Activated naive CD8-positive, alpha-beta T cell treated with anti-CD3 and anti-CD28 coated beads, Interleukin-2, amount 50 U/mL, for 24 hours (primary cell): ENCODE measurements around the gene EFNB3.

Experiments used
- ATAC-seq: fragments of 150-1000 bp; cut with Tn5 transposase; one replicate; pipeline ENCODE4 v1.10.0; 2021
- DNase-seq: peaks from one replicate; pipeline ENCODE4 v3.0.0; 2021
- H3K27ac Mint-ChIP-seq: one replicate; pipeline ENCODE4 v1.8.0; 2021; ENCODE audit warnings: mild to moderate bottlenecking, mixed read lengths
- H3K27me3 Mint-ChIP-seq: one replicate; pipeline ENCODE4 v1.8.0; 2021; ENCODE audit warnings: mixed read lengths
- H3K36me3 Mint-ChIP-seq: one replicate; pipeline ENCODE4 v1.8.0; 2021; ENCODE audit warnings: low read depth, mixed read lengths
- H3K4me1 Mint-ChIP-seq: one replicate; pipeline ENCODE4 v1.8.0; 2021; ENCODE audit warnings: mixed read lengths
- H3K4me3 Mint-ChIP-seq: one replicate; pipeline ENCODE4 v1.8.0; 2021; ENCODE audit warnings: mild to moderate bottlenecking, moderate library complexity, mixed read lengths
- H3K9me3 Mint-ChIP-seq: one replicate; pipeline ENCODE4 v1.8.0; 2021; ENCODE audit warnings: mixed read lengths

The EFNB3 gene

DNA sequence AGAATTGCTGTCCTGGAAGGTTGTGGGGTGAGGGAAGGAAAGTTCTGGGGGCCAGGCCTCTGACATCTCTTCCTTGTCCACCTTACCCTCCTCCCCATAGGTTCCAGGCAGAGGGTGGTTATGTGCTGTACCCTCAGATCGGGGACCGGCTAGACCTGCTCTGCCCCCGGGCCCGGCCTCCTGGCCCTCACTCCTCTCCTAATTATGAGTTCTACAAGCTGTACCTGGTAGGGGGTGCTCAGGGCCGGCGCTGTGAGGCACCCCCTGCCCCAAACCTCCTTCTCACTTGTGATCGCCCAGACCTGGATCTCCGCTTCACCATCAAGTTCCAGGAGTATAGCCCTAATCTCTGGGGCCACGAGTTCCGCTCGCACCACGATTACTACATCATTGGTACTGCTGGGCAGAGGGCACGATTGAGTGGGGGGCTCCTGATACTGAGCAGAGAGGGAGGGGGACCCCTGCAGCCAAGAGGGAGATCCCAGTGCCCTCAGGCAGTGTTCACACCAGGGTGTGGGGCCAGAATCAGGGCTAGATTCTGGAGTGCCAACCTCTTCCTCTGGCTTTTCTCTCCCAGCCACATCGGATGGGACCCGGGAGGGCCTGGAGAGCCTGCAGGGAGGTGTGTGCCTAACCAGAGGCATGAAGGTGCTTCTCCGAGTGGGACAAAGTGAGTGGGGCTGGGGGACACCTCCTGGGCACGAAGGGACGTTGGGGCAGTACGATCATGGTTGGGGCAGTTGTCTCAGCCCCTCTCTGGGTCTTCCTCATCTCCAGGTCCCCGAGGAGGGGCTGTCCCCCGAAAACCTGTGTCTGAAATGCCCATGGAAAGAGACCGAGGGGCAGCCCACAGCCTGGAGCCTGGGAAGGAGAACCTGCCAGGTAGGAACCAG lies 3.1 kb downstream of the EFNB3 start:
- Mint-ChIP-seq H3K4me1 (peaks cover 29% of the 10 kb centered on the region), H3K27me3 (peaks cover 60% of the 10 kb centered on the region), H3K9me3 (no peaks in the 10 kb centered on the region), H3K36me3 (peaks cover 2% of the 10 kb centered on the region), H3K27ac (no peak overlapping the region), H3K4me3 (no peak overlapping the region)
- ATAC-seq (no peak), DNase-seq (no peak)

DNA sequence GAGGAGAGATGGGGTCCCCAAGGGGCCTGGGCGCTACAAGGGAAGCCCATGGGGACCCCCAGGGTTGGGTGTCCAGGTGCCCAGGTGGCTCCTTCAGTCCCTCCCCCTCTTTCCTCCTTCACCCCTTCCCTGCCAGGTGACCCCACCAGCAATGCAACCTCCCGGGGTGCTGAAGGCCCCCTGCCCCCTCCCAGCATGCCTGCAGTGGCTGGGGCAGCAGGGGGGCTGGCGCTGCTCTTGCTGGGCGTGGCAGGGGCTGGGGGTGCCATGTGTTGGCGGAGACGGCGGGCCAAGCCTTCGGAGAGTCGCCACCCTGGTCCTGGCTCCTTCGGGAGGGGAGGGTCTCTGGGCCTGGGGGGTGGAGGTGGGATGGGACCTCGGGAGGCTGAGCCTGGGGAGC lies 4.0 kb downstream of the EFNB3 start:
- no peaks in the 10 kb centered on the region for H3K36me3 Mint-ChIP-seq
- H3K9me3 Mint-ChIP-seq, result no peaks in the 10 kb centered on the region
- ATAC-seq (no peak), DNase-seq (no peak)
- H3K4me3 Mint-ChIP-seq, result no peak overlapping the region
- peaks cover 61% of the 10 kb centered on the region for H3K27me3 Mint-ChIP-seq
- peaks cover 23% of the 10 kb centered on the region for H3K4me1 Mint-ChIP-seq
- no peak overlapping the region for H3K27ac Mint-ChIP-seq

DNA sequence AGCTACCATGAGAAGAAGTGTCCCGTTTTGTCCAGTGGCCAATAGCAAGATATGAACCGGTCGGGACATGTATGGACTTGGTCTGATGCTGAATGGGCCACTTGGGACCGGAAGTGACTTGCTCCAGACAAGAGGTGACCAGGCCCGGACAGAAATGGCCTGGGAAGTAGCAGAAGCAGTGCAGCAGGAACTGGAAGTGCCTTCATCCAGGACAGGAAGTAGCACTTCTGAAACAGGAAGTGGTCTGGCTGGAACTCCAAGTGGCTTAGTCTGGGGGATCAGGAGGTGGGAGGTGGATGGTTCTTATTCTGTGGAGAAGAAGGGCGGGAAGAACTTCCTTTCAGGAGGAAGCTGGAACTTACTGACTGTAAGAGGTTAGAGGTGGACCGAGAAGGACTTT lies 5.3 kb downstream of the EFNB3 start:
- ATAC-seq, result no peak

DNA sequence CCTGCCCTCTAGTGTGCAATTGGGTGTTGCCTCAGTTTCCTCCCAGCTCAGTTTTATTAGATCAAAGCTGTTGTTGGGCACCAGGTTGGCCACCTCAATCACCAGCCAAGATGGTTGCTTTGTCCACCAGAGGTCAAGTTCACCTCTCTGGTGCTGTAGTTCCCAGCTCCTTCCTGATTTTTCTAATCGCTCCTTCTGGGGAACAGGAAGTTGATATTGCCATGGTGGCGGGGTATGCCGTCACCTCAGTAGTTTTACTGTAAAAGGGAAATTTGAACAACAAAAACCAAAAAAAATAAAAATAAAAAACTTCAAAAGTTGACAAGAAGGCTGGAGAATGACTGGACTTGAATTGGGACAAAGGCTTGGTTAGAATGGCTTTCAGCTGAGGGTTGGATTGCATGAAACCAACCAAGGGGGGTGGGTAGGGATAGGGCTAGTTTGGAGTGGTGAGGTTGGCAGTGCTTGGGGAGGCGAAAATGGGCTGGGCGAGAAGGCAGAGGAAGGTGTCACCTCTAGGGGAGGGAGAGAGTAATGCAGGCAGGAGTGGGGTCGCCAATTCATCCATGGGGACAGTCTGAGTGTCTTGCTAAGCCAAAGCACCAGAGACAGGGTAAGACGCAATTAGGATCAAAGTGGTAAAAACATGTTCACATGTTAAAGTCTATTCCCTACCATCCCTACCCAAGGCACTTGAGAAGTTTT lies 6.2 kb downstream of the EFNB3 start:
- DNase-seq, result no peak
- Mint-ChIP-seq H3K27ac (no peak overlapping the region), H3K4me3 (no peak overlapping the region), H3K27me3 (peaks cover 62% of the 10 kb centered on the region), H3K9me3 (no peaks in the 10 kb centered on the region), H3K4me1 (peaks cover 12% of the 10 kb centered on the region), H3K36me3 (no peaks in the 10 kb centered on the region)
- no peak for ATAC-seq

More for the DNA sequence above, 5.3 kb downstream of the EFNB3 start:
- H3K27me3 Mint-ChIP-seq, result peaks cover 61% of the 10 kb centered on the region
- H3K4me1 Mint-ChIP-seq, result peaks cover 16% of the 10 kb centered on the region
- H3K9me3 Mint-ChIP-seq, result no peaks in the 10 kb centered on the region
- H3K36me3 Mint-ChIP-seq, result no peaks in the 10 kb centered on the region
- H3K4me3 Mint-ChIP-seq, result no peak overlapping the region
- H3K27ac Mint-ChIP-seq, result no peak overlapping the region
- DNase-seq, result no peak

DNA sequence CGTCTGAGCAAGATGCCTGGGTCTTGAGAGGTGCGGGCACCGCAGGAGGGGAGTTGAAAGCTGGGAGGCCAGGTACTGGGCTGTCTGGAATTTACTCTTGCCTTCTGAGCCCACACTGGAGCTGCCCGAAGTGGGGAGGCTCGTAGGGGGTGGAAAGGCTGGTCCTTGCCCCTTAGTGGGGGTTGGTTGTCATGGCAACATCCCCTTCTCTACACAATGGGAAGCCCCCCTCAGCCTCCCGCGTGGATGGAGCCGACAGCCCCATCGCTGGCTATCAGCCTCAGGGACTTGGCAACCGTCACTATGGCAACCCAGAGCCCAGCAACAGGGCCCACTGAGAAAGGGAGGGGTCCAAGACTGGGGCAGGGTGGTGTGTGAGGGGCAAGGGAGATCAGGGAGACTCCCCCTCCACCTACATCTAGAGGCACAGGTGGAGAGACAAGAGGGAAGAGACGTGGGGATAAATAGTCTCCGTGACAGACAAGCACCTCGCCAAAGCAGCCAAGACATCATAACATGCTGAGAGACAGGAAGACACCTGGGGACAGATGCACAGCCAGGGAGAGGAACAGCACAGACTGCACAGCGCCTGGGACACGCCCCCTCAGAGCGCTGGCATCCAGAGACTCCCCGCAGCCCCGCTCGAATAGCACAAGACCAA lies 7.2 kb downstream of the EFNB3 start:
- Mint-ChIP-seq H3K9me3 (no peaks in the 10 kb centered on the region), H3K27me3 (peaks cover 61% of the 10 kb centered on the region), H3K4me1 (peaks cover 17% of the 10 kb centered on the region), H3K4me3 (no peak overlapping the region), H3K27ac (no peak overlapping the region), H3K36me3 (no peaks in the 10 kb centered on the region)
- ATAC-seq (no peak), DNase-seq (no peak)

DNA sequence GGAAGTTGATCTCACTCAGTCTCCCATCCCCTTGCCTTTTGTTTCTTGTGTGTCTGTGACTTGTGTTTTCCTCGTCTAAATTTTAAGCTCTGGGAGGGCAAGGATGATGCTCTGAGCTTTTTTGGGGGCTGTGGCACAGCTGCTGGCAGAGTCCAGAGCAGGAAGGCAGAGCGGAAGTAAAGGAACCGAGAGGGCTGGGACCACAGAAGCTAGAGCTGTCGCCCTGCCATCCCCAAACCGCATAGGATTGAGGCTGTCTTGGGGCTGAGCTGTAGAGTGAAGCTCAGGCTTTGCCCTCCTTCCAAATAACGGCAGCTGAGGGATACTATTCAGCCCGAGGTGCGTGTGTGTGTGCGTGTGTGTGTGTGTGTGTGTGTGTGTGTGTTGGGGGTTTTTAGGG lies 8.8 kb downstream of the EFNB3 start:
- Mint-ChIP-seq H3K9me3 (no peaks in the 10 kb centered on the region), H3K4me1 (peaks cover 25% of the 10 kb centered on the region), H3K36me3 (no peaks in the 10 kb centered on the region), H3K4me3 (no peak overlapping the region), H3K27ac (no peak overlapping the region), H3K27me3 (peaks cover 66% of the 10 kb centered on the region)
- ATAC-seq (no peak), DNase-seq (no peak)

DNA sequence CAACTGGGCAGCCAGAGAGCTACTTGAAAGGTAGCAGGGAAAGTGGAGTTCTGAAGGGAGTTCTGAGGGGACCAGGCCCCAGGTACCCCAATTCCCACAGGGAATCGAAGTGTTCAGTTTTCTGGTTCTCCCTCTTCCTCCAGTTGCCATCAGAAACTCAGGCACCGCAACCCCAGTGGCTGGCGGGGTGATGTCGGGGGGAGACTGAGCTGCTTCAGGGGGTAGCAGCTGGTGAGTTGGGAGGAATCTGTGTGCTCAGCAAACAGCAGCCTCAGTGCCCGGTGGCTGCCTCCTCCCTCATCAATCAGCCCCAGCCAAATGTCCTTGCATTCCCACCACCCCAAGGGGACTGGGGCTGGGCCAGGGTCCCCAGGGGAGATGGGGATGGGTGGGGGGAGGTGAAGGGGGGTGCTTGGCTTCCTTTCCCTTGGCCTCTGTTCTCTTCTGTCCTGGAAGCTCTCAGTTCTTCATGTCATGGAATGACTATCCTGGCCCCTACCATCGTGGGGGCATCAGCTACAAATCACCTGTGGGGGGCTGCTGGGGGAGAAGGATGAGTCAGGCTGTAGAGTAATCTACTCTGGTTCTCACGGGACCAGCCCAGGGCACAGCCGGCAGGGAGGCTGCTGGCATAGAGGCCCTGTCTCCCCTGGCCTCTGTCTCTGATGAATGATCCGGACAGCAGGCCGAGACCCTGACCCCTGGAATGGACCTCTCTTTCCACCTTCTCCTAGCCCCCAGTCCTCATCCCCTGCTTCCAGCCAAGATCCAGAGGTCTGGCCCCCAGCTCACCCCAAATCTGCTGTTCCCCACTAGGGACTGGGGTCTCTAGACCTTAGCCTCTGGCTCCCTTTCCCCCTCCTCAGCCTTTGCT lies 10.0 kb downstream of the EFNB3 start:
- DNase-seq, result no peak
- ATAC-seq, result no peak
- Mint-ChIP-seq H3K36me3 (no peaks in the 10 kb centered on the region), H3K4me1 (peaks cover 25% of the 10 kb centered on the region), H3K9me3 (no peaks in the 10 kb centered on the region), H3K4me3 (no peak overlapping the region), H3K27ac (no peak overlapping the region), H3K27me3 (peaks cover 69% of the 10 kb centered on the region)

DNA sequence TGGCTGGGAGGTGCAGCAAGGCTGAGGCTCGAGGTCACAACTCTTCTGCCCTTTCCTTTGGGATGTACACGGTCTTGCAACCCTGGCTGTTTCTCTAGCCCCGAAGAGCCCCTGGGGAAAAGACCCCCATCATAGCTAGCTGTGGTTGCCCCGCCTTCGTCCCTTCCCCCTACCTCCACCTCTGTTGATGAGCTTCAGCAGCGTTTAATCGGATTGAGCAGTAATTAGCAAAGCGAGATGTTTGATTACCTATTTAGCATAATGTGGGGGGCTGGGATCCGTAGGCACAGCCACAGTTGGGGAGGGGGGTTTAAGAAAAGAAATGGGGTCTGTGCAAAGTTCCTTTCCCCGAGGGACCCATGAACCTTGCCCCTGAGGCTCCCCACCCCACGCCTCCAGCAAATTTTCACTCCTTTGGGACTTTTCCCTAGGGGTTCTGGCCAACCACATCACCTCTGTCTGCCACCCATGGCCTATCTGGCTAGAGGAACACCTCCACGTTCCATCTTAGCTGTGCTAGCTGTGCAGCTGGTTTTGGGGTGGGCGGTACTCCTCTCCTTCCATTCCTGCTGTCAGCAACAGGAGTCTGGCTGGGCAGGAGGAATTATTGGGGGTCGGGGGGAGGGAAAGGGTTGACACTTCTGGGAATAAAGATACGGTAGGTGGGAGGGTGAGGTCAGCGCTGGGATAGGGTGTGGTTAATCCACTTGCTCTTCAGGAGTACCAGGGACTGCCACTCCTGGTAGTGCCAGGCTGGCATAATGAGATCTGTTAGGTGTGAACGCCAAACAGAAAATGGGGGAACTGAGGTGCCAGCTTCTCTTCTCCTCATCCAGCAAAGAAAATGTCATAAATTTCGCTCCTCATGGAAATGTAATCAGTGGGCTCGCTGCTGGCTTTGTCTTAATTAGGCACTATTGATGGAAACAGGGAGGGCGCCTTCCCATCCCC lies 11.2 kb downstream of the EFNB3 start:
- no peaks in the 10 kb centered on the region for H3K9me3 Mint-ChIP-seq
- DNase-seq (no peak), ATAC-seq (no peak)
- H3K4me3 Mint-ChIP-seq, result no peak overlapping the region
- no peaks in the 10 kb centered on the region for H3K36me3 Mint-ChIP-seq
- H3K27ac Mint-ChIP-seq, result no peak overlapping the region
- peaks cover 69% of the 10 kb centered on the region for H3K27me3 Mint-ChIP-seq
- peaks cover 16% of the 10 kb centered on the region for H3K4me1 Mint-ChIP-seq

DNA sequence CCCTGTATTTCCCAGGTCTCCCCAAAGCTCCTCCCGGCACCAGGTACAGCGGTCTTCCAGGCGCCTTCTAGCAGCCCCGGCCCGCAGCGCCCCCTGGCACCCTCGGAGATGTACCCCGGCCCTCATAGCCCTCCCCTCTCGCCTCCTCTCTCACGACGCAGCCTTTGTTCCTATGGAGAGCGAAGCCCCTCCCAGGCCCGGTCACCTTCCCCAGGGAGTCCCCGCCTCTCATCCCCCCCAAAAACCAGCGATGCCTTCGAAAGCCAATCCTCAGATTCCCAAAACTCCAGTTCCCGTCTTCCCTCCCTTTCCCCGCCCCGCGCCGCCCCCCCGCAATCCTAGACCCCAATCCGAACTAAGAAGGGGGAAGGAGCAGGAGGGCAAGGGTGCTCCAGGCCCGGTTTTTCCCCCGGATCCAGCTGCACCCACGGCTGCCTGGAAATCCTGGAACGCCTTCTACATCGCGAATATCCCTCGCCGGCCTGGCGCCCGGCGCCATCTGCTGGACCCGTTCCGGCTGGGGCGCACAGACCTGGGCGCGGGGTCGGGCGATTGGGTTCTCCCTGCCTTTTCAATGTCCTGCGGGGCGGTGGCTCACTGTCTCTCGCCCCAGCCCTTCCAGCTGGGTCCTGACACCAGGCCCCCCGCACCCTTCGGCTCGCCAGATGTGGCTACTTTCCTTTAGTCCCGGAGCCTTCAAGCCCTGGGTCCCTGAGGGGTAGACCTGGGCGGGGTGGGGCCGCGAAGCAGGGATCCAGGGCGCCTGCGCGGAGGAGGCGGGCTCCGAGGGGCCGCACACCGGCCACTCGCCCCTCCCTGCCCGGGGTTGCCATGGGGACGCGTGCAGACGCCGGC lies 12.1 kb downstream of the EFNB3 start, which contains the start of gene DNAH2:
Gene DNAH2 (plus strand): TSS at position 844 of the 855 bp plus-strand sequence. CDS start 1,991 bp downstream, outside the sequence.
- Mint-ChIP-seq H3K27ac (no peak within 1 kb of the TSS), H3K4me1 (peaks cover 13% of the 10 kb centered on the region), H3K4me3 (peak within 1 kb of the TSS; percentile 73), H3K36me3 (no peaks in the 10 kb centered on the region), H3K27me3 (peaks cover 68% of the 10 kb centered on the region), H3K9me3 (no peaks in the 10 kb centered on the region)
- ATAC-seq (peak; percentile 76), DNase-seq (peak; percentile 75)

DNA sequence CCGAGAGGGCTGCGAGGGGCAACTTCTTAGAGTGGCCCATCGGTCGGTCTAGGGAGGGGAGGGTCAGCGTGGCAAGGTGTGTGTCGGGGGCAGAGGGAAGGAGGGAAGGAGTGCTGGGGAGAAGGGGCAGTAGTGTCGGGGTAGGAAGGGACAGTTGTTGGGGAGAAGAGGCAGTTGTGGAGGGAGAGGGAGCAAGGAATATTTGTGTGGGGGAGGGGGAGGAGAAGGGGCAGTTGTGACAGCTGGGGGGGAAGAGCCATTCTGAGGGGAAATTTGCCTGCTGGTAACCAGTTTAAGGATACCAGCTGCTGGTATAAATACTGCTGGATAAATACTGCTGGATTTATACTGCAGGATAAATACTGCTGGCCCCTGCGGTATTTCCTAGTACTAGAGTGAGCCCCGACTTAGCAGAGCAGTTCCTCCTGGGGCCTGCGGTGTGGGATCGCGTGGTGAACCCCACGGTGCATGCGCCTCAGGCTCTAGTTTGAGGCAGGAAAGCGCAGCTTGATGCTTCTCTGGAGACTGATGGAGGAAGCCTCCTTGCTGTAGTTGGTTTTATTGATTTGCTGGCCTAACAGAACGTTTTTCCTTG lies 12.9 kb downstream of the EFNB3 start:
- peaks cover 13% of the 10 kb centered on the region for H3K4me1 Mint-ChIP-seq
- no peak for ATAC-seq
- no peak overlapping the region for H3K27ac Mint-ChIP-seq
- DNase-seq, result no peak
- H3K4me3 Mint-ChIP-seq, result peak overlapping the region; percentile 73
- H3K9me3 Mint-ChIP-seq, result no peaks in the 10 kb centered on the region
- no peaks in the 10 kb centered on the region for H3K36me3 Mint-ChIP-seq
- peaks cover 69% of the 10 kb centered on the region for H3K27me3 Mint-ChIP-seq

DNA sequence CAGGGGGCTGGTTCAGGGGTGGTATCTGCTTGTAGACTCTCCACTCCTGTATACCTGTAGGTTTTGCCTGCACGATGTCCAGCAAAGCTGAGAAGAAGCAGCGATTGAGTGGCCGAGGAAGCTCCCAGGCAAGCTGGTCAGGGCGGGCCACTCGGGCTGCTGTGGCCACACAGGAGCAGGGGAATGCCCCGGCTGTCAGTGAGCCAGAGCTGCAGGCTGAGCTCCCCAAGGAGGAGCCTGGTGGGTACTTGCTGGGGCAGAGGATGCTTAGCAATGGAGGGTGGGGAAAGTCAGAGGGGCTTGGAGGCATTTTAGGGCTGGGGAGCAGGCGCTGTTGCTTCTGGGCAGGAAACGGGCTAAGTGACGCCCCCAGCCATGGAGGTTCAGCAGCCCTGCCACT lies 14.7 kb downstream of the EFNB3 start:
- ATAC-seq (no peak), DNase-seq (no peak)
- Mint-ChIP-seq H3K27me3 (peaks cover 63% of the 10 kb centered on the region), H3K9me3 (no peaks in the 10 kb centered on the region), H3K27ac (no peak overlapping the region), H3K4me3 (no peak overlapping the region), H3K36me3 (no peaks in the 10 kb centered on the region), H3K4me1 (peaks cover 13% of the 10 kb centered on the region)

DNA sequence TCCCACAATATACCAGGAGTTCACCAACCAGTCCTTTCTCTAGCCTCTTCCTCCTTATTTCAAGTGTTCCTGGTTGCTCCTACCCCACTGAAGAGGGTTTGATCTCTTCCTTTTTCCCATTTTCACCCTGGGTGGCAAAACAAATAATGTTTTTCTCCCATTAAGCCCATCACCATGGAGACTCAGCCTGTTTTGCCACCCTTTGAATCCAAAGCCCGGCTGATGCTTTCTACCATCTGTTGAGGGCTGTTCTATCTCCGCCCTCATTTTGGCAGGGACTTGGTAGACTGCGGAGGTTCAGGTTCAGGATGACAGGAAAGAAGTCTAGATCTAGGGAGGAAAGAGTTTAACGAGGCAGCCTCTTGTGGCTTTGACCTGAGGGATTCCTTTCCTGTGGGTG lies 15.1 kb downstream of the EFNB3 start:
- Mint-ChIP-seq H3K4me3 (no peak overlapping the region), H3K36me3 (no peaks in the 10 kb centered on the region), H3K9me3 (no peaks in the 10 kb centered on the region), H3K27ac (no peak overlapping the region), H3K4me1 (peaks cover 13% of the 10 kb centered on the region), H3K27me3 (peaks cover 62% of the 10 kb centered on the region)
- DNase-seq, result no peak
- no peak for ATAC-seq
